ENCODE measurements around the gene KDM4C. TPM values are rescaled to one million over a fixed set of nuclear protein-coding genes. Genes with fewer than 3 reads are reported as not detected.

The KDM4C gene
- total RNA-seq, 2 donors from 2014 or later = 26.1 to 47.8 TPM

DNA sequence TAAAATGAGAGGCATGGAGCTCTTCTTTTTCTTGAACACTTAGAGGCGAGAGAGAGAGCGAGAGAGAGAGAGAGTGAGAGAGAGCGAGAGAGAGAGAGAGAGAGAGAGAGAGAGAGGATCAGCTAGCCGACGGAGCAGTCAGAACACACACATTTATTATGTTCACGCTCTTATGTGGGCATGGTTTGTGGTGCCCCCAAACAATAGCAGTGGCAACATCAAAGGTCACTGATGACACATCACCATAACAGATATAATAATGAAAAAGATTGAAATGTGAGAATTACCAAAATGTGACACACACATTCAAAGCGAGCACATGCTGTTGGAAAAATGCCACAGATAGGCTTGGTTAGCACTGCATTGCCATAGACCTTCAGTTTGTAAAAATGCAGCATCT is 116.1 kb downstream of the KDM4C start:
- TF ChIP-seq, protein P1, sequence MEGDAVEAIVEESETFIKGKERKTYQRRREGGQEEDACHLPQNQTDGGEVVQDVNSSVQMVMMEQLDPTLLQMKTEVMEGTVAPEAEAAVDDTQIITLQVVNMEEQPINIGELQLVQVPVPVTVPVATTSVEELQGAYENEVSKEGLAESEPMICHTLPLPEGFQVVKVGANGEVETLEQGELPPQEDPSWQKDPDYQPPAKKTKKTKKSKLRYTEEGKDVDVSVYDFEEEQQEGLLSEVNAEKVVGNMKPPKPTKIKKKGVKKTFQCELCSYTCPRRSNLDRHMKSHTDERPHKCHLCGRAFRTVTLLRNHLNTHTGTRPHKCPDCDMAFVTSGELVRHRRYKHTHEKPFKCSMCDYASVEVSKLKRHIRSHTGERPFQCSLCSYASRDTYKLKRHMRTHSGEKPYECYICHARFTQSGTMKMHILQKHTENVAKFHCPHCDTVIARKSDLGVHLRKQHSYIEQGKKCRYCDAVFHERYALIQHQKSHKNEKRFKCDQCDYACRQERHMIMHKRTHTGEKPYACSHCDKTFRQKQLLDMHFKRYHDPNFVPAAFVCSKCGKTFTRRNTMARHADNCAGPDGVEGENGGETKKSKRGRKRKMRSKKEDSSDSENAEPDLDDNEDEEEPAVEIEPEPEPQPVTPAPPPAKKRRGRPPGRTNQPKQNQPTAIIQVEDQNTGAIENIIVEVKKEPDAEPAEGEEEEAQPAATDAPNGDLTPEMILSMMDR (IDR thresholded peaks at IDR 0.05) = no peak
- H3K36me3 ChIP-seq = no peaks in the 10 kb centered on the region
- H3K27me3 ChIP-seq (replicated peaks; ENCODE audit: insufficient read depth) = no peaks in the 10 kb centered on the region
- ATAC-seq (ENCODE audit: insufficient number of reproducible peaks, low FRiP score, low read depth) (no peak), DNase-seq (ENCODE audit: low spot score) (no peak)
- H3K4me3 ChIP-seq = no peak overlapping the region
- H3K27ac ChIP-seq = no peak overlapping the region
- peaks cover 6 to 16% of the 10 kb centered on the region in 2 donors for H3K4me1 ChIP-seq (ENCODE audit: control insufficient read depth in 1 of 2, low read depth in 2 of 2)
- H3K9me3 ChIP-seq = no peaks in the 10 kb centered on the region

DNA sequence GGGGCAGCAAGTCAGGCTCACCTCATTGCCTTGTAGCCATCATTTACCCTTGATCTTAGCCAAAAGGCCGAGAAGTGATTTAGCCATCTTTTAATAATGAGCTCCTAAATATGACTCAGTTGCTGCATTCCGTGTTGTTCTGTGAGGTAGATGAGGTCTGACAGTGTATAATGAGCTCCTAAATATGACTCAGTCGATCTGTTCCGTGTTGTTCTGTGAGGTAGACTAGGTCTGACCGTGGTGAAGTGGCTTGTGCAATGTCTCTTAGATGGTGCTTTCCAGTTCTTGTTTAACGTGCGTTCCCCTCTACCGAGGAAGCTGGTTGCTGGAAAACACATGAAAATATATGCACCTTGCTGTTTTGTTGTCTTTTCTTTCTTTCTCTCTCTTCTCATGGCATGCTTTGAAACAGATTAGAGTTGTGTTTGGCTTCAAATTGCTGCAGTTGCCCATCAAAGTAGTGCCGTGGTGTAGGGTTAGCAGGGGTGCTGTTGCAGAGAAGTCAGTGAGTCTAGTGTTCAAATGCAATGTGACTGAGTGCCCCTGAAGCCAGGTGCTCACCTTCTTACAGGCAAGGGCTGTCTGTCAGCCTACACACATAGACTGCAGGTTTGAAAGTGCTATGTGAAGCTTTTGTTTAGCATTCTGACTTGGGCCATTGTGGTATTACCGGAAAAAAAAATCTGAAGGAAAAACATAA is 118.6 kb downstream of the KDM4C start:
- H3K27ac ChIP-seq = no peak overlapping the region
- no peaks in the 10 kb centered on the region for H3K27me3 ChIP-seq (replicated peaks; ENCODE audit: insufficient read depth)
- ATAC-seq (ENCODE audit: insufficient number of reproducible peaks, low FRiP score, low read depth) (no peak), DNase-seq (ENCODE audit: low spot score) (no peak)
- TF ChIP-seq, protein P1 (IDR thresholded peaks at IDR 0.05) = no peak
- H3K4me1 ChIP-seq (ENCODE audit: control insufficient read depth in 1 of 2, low read depth in 2 of 2) = peaks cover 0 to 13% of the 10 kb centered on the region in 2 donors
- H3K4me3 ChIP-seq = no peak overlapping the region
- H3K36me3 ChIP-seq = no peaks in the 10 kb centered on the region
- no peaks in the 10 kb centered on the region for H3K9me3 ChIP-seq

DNA sequence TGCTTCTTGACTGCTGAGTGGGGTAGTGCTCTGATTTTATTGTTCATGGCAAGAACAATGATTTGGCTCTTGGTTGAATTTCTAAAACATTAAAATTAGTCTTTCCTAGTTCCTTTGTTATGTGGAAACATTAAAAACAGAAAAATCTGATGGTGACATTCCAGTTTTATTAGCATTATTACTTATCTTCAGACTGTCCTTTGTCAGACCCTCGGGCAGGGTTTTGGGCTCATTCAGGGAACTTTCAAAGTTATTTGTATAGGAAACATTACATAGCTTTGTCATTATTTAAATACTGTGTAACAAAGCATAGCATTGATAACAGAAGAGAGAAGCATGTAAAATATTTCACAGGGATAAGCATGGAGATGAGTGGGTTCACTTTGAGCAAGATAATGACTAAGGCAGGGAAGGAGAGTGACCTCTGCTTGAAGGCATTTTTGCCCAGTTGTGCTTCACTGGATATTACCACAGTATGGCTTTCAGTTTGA is 119.9 kb downstream of the KDM4C start:
- ATAC-seq (ENCODE audit: insufficient number of reproducible peaks, low FRiP score, low read depth) = no peak
- H3K4me3 ChIP-seq = no peak overlapping the region

DNA sequence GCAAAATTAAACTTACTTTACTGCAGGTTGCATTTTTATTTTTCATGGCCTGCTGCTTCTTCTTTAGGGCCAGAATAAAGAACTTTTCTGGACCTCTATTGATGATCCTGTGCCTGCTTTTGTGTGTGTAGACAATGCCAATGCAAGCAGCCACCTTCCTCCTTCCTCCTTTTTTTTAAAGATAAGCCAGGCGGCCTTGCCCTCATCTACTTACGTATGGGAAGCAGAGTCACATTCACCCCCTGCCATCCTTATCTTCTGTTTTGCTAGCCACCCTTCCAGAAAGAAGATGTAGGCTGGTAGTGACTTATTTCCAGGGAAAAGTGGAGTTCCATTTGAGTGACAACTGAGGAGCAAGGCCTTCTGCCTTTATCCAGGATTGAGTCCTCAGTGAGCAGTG is 122.9 kb downstream of the KDM4C start:
- ATAC-seq (ENCODE audit: insufficient number of reproducible peaks, low FRiP score, low read depth) (no peak), DNase-seq (ENCODE audit: low spot score) (no peak)
- H3K27ac ChIP-seq = no peak overlapping the region
- no peak overlapping the region for H3K4me3 ChIP-seq
- TF ChIP-seq, protein P1 (IDR thresholded peaks at IDR 0.05) = no peak
- no peaks in the 10 kb centered on the region for H3K27me3 ChIP-seq (replicated peaks; ENCODE audit: insufficient read depth)
- no peaks in the 10 kb centered on the region for H3K36me3 ChIP-seq
- peaks cover 0 to 6% of the 10 kb centered on the region in 2 donors for H3K4me1 ChIP-seq (ENCODE audit: control insufficient read depth in 1 of 2, low read depth in 2 of 2)
- no peaks in the 10 kb centered on the region for H3K9me3 ChIP-seq

More for the DNA sequence above, 119.9 kb downstream of the KDM4C start:
- no peaks in the 10 kb centered on the region for H3K27me3 ChIP-seq (replicated peaks; ENCODE audit: insufficient read depth)
- no peak for DNase-seq (ENCODE audit: low spot score)
- TF ChIP-seq, protein P1 (IDR thresholded peaks at IDR 0.05) = no peak
- no peaks in the 10 kb centered on the region for H3K9me3 ChIP-seq
- peaks cover 0 to 13% of the 10 kb centered on the region in 2 donors for H3K4me1 ChIP-seq (ENCODE audit: control insufficient read depth in 1 of 2, low read depth in 2 of 2)
- no peaks in the 10 kb centered on the region for H3K36me3 ChIP-seq
- no peak overlapping the region for H3K27ac ChIP-seq

DNA sequence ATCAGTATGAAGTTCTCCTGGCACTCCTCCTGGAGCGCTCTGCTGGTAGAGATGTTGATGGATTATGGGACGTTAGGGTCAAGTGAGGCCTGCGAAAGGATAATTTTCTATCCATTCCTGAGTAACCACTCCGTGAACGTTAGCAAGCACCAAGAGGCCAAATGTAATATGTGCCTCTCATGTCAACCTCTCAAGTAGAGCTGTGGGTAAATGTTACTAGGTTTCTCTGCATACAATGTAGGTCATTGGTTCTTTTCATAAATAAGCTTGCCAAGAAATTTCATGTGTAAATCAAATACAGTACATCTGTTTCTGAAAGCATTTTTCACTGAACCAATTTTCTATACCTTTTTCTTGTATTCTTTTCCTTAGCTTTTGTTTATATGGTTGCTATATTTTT is 126.3 kb downstream of the KDM4C start:
- Histone ChIP-seq H3K27ac (no peak overlapping the region), H3K36me3 (no peaks in the 10 kb centered on the region), H3K9me3 (no peaks in the 10 kb centered on the region), H3K4me3 (no peak overlapping the region), H3K27me3 (replicated peaks; ENCODE audit: insufficient read depth) (no peaks in the 10 kb centered on the region), H3K4me1 (ENCODE audit: control insufficient read depth in 1 of 2, low read depth in 2 of 2) (peaks cover 0 to 6% of the 10 kb centered on the region in 2 donors)
- TF ChIP-seq, protein P1 (IDR thresholded peaks at IDR 0.05) = no peak
- ATAC-seq (ENCODE audit: insufficient number of reproducible peaks, low FRiP score, low read depth) = no peak
- DNase-seq (ENCODE audit: low spot score) = no peak

All from thoracic aorta (tissue), 2 donors.